ENCODE results near the gene INAVA.
"Not testable (repeated sequence)": the region's sequence is repeated elsewhere in the genome, so short reads cannot be mapped to it uniquely, and the experiment has no call there.

INAVA gene

GRCh38 chr1:200947059-200947566 is 52.4 kb downstream of the INAVA start:
- Histone ChIP-seq H3K4me1 (ENCODE audit: control insufficient read depth, insufficient read depth, low read length) (no peaks in the 10 kb centered on the region), H3K36me3 (ENCODE audit: control insufficient read depth, insufficient read depth, low read length) (no peaks in the 10 kb centered on the region), H3K27me3 (ENCODE audit: control insufficient read depth, insufficient read depth, low read length) (no peaks in the 10 kb centered on the region), H3K27ac (ENCODE audit: low read depth, low read length) (no peak overlapping the region), H3K9me3 (ENCODE audit: control insufficient read depth, insufficient read depth, low read length) (no peaks in the 10 kb centered on the region; the same call in none of the 2 replicates), H3K9ac (ENCODE audit: low read depth, low read length) (no peak overlapping the region), H3K4me3 (ENCODE audit: low read depth, low read length) (no peak overlapping the region)

- H3K4me3 ChIP-seq (ENCODE audit: low read depth, low read length), result no peak overlapping the region
Measured at GRCh38 chr1:200949626-200950025, 54.9 kb downstream of the INAVA start.

GRCh38 chr1:200951016-200951415 is 56.3 kb downstream of the INAVA start:
- no peak overlapping the region for H3K9ac ChIP-seq (ENCODE audit: low read depth, low read length)
- H3K27me3 ChIP-seq (ENCODE audit: control insufficient read depth, insufficient read depth, low read length), result no peaks in the 10 kb centered on the region
- H3K4me1 ChIP-seq (ENCODE audit: control insufficient read depth, insufficient read depth, low read length), result no peaks in the 10 kb centered on the region
- no peak overlapping the region for H3K27ac ChIP-seq (ENCODE audit: low read depth, low read length)
- no peak overlapping the region for H3K4me3 ChIP-seq (ENCODE audit: low read depth, low read length)
- no peaks in the 10 kb centered on the region; the same call in none of the 2 replicates for H3K9me3 ChIP-seq (ENCODE audit: control insufficient read depth, insufficient read depth, low read length)
- no peaks in the 10 kb centered on the region for H3K36me3 ChIP-seq (ENCODE audit: control insufficient read depth, insufficient read depth, low read length)

More at GRCh38 chr1:200949626-200950025, 54.9 kb downstream of the INAVA start:
- H3K4me1 ChIP-seq (ENCODE audit: control insufficient read depth, insufficient read depth, low read length), result no peaks in the 10 kb centered on the region
- H3K9ac ChIP-seq (ENCODE audit: low read depth, low read length), result no peak overlapping the region
- H3K36me3 ChIP-seq (ENCODE audit: control insufficient read depth, insufficient read depth, low read length), result no peaks in the 10 kb centered on the region
- H3K27ac ChIP-seq (ENCODE audit: low read depth, low read length), result no peak overlapping the region
- no peaks in the 10 kb centered on the region; the same call in none of the 2 replicates for H3K9me3 ChIP-seq (ENCODE audit: control insufficient read depth, insufficient read depth, low read length)
- no peaks in the 10 kb centered on the region for H3K27me3 ChIP-seq (ENCODE audit: control insufficient read depth, insufficient read depth, low read length)

GRCh38 chr1:200954434-200954833 is 59.7 kb downstream of the INAVA start:
- H3K4me3 ChIP-seq (ENCODE audit: low read depth, low read length), result no peak overlapping the region
- H3K9me3 ChIP-seq (ENCODE audit: control insufficient read depth, insufficient read depth, low read length), result no peaks in the 10 kb centered on the region

GRCh38 chr1:200958597-200958996 is 63.9 kb downstream of the INAVA start:
- Histone ChIP-seq H3K9ac (ENCODE audit: low read depth, low read length) (no peak overlapping the region), H3K4me1 (ENCODE audit: control insufficient read depth, insufficient read depth, low read length) (no peaks in the 10 kb centered on the region), H3K27ac (ENCODE audit: low read depth, low read length) (no peak overlapping the region), H3K4me3 (ENCODE audit: low read depth, low read length) (no peak overlapping the region), H3K9me3 (ENCODE audit: control insufficient read depth, insufficient read depth, low read length) (no peaks in the 10 kb centered on the region), H3K36me3 (ENCODE audit: control insufficient read depth, insufficient read depth, low read length) (no peaks in the 10 kb centered on the region), H3K27me3 (ENCODE audit: control insufficient read depth, insufficient read depth, low read length) (no peaks in the 10 kb centered on the region; the same call in 1 of the 2 replicates)

More at GRCh38 chr1:200954434-200954833, 59.7 kb downstream of the INAVA start:
- Histone ChIP-seq H3K9ac (ENCODE audit: low read depth, low read length) (no peak overlapping the region), H3K27me3 (ENCODE audit: control insufficient read depth, insufficient read depth, low read length) (no peaks in the 10 kb centered on the region), H3K4me1 (ENCODE audit: control insufficient read depth, insufficient read depth, low read length) (no peaks in the 10 kb centered on the region), H3K27ac (ENCODE audit: low read depth, low read length) (no peak overlapping the region), H3K36me3 (ENCODE audit: control insufficient read depth, insufficient read depth, low read length) (no peaks in the 10 kb centered on the region)

GRCh38 chr1:200959411-200959921 is 64.8 kb downstream of the INAVA start:
- Histone ChIP-seq H3K27ac (ENCODE audit: low read depth, low read length) (no peak overlapping the region), H3K4me3 (ENCODE audit: low read depth, low read length) (no peak overlapping the region), H3K4me1 (ENCODE audit: control insufficient read depth, insufficient read depth, low read length) (no peaks in the 10 kb centered on the region), H3K9me3 (ENCODE audit: control insufficient read depth, insufficient read depth, low read length) (no peaks in the 10 kb centered on the region), H3K27me3 (ENCODE audit: control insufficient read depth, insufficient read depth, low read length) (no peaks in the 10 kb centered on the region; the same call in 1 of the 2 replicates), H3K9ac (ENCODE audit: low read depth, low read length) (no peak overlapping the region), H3K36me3 (ENCODE audit: control insufficient read depth, insufficient read depth, low read length) (no peaks in the 10 kb centered on the region)

GRCh38 chr1:200960236-200960947 is 65.7 kb downstream of the INAVA start:
- Histone ChIP-seq H3K27ac (ENCODE audit: low read depth, low read length) (no peak overlapping the region), H3K4me3 (ENCODE audit: low read depth, low read length) (no peak overlapping the region), H3K36me3 (ENCODE audit: control insufficient read depth, insufficient read depth, low read length) (no peaks in the 10 kb centered on the region), H3K4me1 (ENCODE audit: control insufficient read depth, insufficient read depth, low read length) (no peaks in the 10 kb centered on the region), H3K9ac (ENCODE audit: low read depth, low read length) (no peak overlapping the region), H3K9me3 (ENCODE audit: control insufficient read depth, insufficient read depth, low read length) (no peaks in the 10 kb centered on the region), H3K27me3 (ENCODE audit: control insufficient read depth, insufficient read depth, low read length) (no peaks in the 10 kb centered on the region; the same call in 1 of the 2 replicates)

- H3K9ac ChIP-seq (ENCODE audit: low read depth, low read length), result no peak overlapping the region
- no peaks in the 10 kb centered on the region for H3K4me1 ChIP-seq (ENCODE audit: control insufficient read depth, insufficient read depth, low read length)
- no peaks in the 10 kb centered on the region; the same call in 1 of the 2 replicates for H3K27me3 ChIP-seq (ENCODE audit: control insufficient read depth, insufficient read depth, low read length)
- H3K4me3 ChIP-seq (ENCODE audit: low read depth, low read length), result no peak overlapping the region
- H3K27ac ChIP-seq (ENCODE audit: low read depth, low read length), result no peak overlapping the region
- no peaks in the 10 kb centered on the region for H3K36me3 ChIP-seq (ENCODE audit: control insufficient read depth, insufficient read depth, low read length)
- H3K9me3 ChIP-seq (ENCODE audit: control insufficient read depth, insufficient read depth, low read length), result no peaks in the 10 kb centered on the region
Measured at GRCh38 chr1:200960948-200961340, 66.2 kb downstream of the INAVA start.

GRCh38 chr1:200962151-200962550 is 67.5 kb downstream of the INAVA start:
- H3K36me3 ChIP-seq (ENCODE audit: control insufficient read depth, insufficient read depth, low read length); H3K4me3 ChIP-seq (ENCODE audit: low read depth, low read length); H3K27me3 ChIP-seq (ENCODE audit: control insufficient read depth, insufficient read depth, low read length); H3K9me3 ChIP-seq (ENCODE audit: control insufficient read depth, insufficient read depth, low read length); H3K27ac ChIP-seq (ENCODE audit: low read depth, low read length); H3K4me1 ChIP-seq (ENCODE audit: control insufficient read depth, insufficient read depth, low read length); H3K9ac ChIP-seq (ENCODE audit: low read depth, low read length): not testable (repeated sequence)

GRCh38 chr1:200962631-200963030 is 67.9 kb downstream of the INAVA start:
- Histone ChIP-seq H3K9me3 (ENCODE audit: control insufficient read depth, insufficient read depth, low read length) (no peaks in the 10 kb centered on the region), H3K9ac (ENCODE audit: low read depth, low read length) (no peak overlapping the region), H3K27ac (ENCODE audit: low read depth, low read length) (no peak overlapping the region), H3K4me1 (ENCODE audit: control insufficient read depth, insufficient read depth, low read length) (no peaks in the 10 kb centered on the region), H3K27me3 (ENCODE audit: control insufficient read depth, insufficient read depth, low read length) (no peaks in the 10 kb centered on the region; the same call in 1 of the 2 replicates), H3K4me3 (ENCODE audit: low read depth, low read length) (no peak overlapping the region), H3K36me3 (ENCODE audit: control insufficient read depth, insufficient read depth, low read length) (no peaks in the 10 kb centered on the region)

GRCh38 chr1:200963076-200963475 is 68.4 kb downstream of the INAVA start:
- Histone ChIP-seq H3K9ac (ENCODE audit: low read depth, low read length) (no peak overlapping the region), H3K4me3 (ENCODE audit: low read depth, low read length) (no peak overlapping the region), H3K36me3 (ENCODE audit: control insufficient read depth, insufficient read depth, low read length) (no peaks in the 10 kb centered on the region), H3K27me3 (ENCODE audit: control insufficient read depth, insufficient read depth, low read length) (no peaks in the 10 kb centered on the region; the same call in 1 of the 2 replicates), H3K4me1 (ENCODE audit: control insufficient read depth, insufficient read depth, low read length) (no peaks in the 10 kb centered on the region), H3K27ac (ENCODE audit: low read depth, low read length) (no peak overlapping the region), H3K9me3 (ENCODE audit: control insufficient read depth, insufficient read depth, low read length) (no peaks in the 10 kb centered on the region)
